CD4-positive, alpha-beta T cell treated with Interleukin-6 at 100 ng/mL for 8 hours (primary cell): ENCODE data around the gene CYBA.

Experiments used
- DNase-seq: peaks from one replicate; pipeline ENCODE4 v3.0.0-alpha.2; 2020; ENCODE audit warnings: mixed read lengths, low spot score

Gene CYBA

DNA sequence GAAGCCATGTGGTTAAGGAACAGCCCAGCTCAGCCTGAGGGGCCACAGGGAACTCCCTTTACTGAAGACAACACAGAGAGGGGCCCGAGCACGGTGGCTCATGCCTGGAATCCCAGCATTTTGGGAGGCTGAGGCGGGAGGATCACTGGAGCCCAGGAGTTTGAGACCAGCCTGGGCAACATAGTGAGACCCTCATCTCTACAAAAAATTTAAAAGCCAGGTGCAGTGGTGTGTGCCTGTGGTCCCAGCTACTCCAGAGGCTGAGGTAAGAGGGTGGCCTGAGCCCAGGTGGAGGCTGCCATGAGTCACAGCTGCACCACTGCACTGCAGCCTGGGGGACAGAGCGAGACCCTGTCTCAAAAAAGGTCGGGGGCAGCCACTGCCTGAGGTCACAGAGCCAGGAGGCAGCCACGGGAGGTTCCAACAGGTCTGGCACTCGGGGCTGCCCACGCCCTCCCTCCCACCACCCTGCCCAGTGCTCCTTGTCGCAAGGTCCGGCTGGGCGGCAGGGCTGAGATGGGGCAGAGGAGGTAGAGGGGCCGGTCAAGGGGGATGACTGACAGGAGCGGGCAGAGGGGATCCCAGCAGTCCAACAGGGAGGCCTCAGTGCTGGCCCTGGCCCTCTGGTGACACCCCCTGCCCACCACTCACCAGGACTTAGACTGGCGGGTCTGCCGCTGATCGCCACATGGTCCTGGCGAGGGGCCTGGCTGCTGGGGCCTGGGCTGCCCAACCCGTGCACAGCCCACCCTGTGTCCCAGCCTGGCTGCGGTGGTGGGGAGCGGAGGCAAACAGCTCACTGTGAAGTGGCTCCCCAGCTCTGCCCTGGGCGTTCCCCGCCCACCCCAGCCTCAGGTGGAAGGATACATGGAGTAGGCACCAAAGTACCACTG, 3.4 kb downstream of the CYBA start:
- DNase-seq, result no peak

DNA sequence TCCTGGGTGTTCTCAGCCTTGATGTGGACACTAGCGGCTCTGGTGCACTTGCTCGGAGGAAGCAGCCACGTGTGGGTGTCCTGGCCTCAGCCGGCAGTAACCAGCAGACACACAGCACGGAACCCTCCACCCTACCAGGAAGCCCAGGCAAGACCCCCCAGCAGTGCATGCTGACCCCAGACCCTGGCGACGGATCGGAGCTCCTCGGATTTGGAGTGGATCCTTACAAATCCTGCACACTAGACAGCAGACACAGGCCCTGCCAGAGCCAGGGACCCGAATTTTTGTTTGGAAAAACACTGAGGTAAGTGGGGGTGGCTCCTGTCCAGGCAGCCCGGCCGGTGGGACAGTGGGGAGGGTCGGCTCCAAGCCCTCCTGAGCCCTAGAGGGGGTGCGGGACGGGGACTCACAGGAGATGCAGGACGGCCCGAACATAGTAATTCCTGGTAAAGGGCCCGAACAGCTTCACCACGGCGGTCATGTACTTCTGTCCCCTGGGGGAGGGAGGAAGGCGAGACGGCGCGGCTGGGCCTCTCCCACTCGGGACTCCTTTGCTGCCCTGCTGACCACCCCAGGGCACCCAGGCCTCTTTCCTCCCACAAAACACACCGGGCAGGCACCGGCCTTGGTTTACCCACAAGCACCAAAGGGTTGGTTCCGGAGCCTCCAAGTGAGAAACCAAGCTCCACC, 4.4 kb downstream of the CYBA start:
- no peak for DNase-seq

DNA sequence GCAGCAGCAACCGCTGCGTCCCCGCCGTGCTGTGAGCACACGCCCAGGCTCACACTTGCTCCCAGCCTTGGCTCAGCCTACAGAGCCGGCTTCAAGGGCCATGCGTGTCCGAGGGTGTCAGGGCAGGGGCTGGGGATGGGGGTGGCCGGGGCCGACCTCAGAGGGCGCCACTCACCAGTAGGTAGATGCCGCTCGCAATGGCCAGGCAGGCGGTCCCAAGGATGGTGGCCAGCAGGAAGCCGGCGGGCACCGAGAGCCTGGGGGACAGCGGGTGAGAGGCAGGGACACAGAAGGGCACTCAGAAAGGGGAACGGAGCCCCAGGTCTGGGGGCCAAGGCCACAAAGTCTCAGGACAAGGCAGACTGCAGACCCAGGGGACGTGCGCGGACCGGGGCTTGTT, 4.9 kb downstream of the CYBA start:
- no peak for DNase-seq

DNA sequence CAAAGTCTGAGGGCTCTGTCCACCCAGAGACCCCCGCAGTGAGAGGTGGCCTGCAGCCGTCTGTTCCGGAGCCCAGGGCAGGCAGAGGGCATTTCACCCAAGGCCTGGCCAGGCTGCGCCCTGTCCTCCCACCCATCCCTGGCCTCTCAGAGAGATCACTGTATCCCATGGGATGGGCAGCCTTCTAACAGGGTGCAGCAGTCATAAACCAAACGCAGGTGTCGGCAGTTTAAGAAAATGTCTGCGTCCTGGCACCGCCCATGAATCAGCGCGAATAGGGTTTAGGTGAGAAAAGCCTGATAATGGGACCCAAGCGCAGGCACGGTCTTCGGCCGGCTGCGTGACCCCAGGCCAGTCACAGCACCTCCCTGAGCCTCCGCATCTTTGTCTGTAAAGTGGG, 5.4 kb downstream of the CYBA start:
- no peak for DNase-seq

DNA sequence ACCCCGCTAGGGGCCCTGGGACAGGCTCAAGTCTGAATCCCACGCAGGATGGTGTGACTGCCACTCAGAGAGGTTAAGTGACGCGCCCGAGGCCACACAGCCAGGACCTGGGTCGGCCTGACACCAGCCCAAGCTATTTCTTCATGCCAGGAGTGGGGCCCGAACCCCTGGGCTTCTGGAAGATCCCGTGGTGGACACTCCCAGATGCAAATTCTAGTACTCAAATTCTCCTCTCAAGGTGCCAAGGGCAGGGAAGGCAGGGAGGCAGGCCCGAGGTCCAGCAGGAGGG, 7.3 kb downstream of the CYBA start:
- no peak for DNase-seq

DNA sequence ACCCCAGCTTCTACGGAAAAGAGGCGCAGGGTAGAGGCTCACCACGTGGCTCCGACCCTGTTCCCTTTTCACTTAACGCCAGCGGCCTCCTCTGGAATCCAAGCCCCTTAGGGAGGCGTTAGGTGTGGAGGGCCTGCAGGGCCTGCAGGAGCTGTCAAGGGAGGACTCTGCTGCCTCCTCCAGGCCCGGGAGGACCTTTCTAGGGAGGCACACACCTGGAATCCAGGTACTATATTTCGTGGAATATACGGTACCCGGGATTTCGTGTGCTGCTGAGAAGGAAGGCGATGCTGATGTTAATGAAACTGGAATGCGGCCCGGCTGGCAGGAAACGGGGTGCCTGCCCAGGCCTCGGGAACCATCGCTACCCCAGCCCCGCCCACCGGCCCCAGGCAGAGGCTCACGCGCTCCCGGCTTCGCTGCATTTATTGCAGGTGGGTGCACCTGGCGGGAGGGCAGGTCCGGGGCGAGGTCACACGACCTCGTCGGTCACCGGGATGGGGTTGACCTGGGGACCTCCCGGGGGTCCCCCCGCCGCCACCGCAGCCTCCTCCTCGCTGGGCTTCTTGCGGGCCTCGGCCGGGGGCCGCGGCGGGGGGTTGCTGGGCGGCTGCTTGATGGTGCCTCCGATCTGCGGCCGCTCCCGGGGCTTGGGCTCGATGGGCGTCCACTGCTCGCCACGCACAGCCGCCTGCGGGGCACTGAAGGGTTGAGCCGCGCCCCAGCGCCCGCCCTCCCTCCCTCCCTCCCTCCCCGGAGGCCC, 7.8 kb downstream of the CYBA start:
- DNase-seq, result no peak

DNA sequence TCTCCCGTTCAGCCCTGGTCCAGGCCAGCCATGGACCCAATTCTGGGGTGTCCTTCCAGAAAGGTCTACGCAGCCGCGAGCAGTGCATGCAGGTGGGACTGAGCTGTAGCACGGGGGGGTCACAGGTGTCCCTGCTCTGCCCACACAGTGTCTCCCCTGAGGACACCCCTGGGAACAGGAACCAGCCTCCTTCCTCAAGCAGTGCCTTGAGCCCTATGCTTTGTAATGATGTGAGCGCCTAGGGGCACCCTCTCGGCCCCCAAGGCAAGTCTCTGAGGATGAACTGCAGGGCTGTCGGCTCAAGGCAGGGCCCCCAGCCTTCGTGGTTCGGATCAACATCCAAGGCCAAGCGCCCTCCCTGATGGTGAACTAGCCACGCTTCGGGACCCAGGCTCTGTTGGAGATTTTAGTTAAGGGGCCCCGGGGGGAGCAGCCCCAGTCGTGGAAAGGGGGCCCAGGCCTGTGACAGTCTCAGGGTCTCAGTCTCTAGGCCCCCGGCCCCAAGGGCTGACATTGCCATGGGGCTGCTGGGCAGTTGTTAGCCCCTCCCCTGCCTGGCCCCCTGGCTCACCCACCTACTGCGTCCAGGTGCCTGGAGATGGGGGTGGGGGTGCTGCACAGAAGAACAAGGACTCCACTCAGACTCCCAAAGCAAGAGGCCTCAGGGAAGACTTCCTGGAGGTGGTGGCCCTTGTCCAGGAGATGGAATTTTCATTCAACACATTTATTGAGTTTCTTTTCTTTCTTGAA, 10.2 kb downstream of the CYBA start:
- no peak for DNase-seq

DNA sequence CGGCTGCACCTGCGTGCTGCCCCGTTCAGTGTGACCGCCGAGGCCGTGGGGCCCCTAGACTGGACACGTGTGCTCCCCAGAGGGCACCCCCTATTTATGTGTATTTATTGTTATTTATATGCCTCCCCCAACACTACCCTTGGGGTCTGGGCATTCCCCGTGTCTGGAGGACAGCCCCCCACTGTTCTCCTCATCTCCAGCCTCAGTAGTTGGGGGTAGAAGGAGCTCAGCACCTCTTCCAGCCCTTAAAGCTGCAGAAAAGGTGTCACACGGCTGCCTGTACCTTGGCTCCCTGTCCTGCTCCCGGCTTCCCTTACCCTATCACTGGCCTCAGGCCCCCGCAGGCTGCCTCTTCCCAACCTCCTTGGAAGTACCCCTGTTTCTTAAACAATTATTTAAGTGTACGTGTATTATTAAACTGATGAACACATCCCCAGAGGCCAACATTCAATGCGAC, 10.8 kb downstream of the CYBA start:
- no peak for DNase-seq

DNA sequence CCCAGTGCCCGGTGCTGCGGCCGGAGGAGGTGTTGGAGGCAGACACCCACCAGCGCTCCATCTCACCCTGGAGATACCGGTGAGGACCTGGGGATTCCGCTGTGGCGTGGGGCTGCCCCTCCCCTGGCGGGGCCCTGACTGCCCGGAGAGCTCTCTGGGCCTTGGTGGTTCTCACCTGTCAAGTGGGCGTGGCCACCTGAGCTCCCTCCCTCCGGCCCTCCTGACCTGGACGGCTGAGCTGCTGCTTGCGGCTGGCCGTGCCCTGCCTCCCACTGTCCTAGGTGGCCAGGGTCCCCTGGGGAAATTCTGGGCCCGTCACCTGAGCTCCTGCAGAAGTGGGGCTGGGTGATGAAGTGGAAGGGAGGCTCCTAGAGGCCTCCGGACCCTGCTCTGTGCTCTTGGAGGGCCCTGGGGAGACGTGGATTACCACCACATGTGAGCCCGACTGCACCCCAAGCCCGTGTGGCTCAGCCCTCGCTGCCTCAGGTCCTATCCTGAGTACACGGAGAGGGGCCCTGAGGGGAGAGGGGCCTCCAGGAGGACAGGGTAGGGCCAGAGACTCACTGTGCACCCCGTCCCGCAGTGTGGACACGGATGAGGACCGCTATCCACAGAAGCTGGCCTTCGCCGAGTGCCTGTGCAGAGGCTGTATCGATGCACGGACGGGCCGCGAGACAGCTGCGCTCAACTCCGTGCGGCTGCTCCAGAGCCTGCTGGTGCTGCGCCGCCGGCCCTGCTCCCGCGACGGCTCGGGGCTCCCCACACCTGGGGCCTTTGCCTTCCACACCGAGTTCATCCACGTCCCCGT, 11.4 kb downstream of the CYBA start:
- no peak for DNase-seq

DNA sequence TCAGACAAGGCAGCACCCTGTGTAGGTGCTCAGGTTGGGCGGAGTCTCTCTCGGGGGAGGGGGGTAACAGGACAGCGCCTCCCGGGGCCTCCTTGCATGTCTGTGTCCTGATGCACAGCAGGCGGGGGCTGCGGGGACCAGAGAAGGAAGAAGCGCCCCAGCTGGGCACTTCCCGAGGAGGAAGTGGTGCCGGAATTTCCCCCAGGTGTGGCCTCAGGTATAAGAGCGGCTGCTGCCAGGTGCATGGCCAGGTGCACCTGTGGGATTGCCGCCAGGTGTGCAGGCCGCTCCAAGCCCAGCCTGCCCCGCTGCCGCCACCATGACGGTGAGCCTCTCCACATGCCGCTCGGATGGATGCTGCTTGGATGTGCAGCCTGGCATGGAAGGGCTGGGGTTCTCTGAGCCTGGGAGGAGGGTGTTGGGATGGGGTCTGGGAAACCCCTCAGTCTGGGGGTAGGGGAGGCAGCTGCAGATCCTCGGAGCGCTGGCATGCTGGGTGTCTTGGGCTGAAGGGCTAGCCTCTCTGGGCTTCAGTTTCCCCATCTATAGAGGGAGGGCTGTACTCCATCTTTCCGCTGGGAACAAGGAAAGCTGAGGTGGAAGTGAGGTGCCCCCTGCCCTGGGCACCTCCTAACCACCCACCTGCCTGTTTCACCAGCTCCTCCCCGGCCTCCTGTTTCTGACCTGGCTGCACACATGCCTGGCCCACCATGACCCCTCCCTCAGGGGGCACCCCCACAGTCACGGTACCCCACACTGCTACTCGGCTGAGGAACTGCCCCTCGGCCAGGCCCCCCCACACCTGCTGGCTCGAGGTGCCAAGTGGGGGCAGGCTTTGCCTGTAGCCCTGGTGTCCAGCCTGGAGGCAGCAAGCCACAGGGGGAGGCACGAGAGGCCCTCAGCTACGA, 12.3 kb downstream of the CYBA start, which contains the start of gene IL17C:
Gene IL17C, plus strand, starts transcription at position 250 of the 908 bp plus-strand sequence. Its CDS starts 70 bp downstream, at position 320.
- peak; percentile 24 for DNase-seq

DNA sequence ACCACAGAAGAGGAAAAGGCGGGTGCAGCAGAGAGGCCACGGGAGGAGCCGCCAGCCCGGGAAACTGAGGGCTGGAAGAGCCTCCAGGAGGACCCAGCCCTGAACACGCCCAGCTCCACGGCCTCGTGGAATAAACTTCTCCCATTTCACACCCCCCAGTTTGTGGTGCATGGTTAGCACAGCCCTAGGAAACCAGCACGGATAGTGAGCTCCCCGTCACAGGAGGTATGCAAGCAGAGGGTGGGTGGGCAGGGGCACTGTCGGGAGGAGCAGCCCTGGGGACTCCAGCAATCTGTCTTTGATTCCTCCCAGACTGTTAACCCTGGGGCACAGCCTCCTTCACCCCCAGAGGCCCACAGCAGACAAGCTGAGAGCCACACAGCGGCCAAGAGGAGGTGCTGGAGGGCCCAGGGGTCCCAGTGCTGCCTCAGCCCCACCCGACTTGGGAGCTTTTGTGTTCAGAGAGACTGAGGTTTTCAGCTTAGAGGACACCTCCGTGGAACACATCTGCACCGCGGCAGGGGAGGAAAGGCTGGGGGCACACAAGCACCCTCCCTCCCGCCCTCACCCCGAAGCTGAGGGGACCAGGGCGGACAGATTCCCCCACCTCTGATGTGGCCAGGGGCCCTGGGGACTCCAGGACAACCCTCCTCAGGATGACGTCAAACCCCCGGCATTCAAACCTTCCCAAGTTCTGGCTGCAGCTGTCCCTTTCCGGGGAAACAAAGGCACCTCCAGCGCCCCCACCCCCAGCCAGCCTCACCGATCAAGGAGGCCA, 14.2 kb downstream of the CYBA start:
- no peak for DNase-seq

DNA sequence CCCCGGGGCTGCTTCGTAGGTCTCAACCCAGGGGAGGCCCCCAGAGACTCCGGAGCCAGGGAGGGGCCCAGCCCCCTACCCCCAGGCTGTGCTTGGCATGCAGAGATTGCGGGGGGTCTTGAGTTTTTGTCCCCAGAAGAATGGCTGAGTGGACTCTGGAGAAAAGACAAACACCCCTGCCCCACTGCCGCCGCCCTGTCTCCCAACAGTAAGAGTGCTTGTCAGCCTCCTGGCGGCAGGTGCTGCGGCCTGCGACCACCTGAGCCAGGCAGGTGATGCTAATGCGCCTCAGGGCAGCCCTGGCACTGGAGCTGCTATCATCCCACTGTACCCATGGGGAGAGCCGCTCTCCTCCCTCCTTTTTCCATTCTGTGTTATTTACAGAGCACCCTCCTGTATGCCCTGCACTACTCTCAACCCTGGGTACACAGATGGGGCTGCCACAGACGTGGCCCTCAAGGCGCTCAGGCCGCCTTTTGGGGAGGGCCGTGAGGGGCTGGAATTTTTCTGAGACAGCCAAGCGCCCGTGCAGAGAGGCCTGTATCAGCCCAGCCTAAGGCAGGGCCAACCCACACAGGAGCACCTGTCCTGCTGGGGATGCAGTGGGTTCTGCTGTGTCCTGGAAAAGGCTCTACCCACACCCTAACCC, 15.1 kb downstream of the CYBA start:
- DNase-seq, result no peak

DNA sequence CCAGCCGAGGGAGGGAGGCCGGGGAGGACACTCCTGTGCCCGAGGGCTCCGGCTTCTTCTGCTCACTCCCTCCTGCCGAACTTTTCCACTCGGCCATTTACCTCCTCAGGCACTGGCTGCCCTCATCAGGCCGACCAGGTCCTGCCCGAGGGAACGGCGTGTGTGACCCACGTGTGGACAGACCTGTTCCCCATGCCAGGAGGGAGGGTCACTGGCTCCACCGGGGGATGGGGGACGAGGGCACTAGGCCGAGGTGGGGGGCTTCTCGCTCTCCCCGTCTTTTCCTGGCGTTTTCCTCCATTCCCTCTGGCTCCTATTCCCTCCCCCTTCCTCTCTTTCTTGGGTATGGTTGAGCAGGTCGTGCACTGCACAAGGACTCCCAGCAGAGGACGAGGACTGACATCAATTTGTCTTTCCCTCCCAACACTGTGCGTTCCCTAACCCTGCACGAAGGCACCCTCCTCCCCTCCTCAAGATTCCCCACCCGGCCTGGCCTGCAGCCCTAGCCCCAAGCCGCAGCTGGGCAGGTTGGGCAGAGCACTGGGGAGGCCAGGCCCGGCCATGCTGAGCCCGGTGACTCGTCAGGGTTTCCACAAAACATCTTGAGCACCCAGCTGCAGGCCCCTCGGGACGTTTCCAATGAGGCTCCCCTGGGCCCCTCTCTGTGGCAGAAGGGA, 15.7 kb downstream of the CYBA start:
- DNase-seq, result no peak

DNA sequence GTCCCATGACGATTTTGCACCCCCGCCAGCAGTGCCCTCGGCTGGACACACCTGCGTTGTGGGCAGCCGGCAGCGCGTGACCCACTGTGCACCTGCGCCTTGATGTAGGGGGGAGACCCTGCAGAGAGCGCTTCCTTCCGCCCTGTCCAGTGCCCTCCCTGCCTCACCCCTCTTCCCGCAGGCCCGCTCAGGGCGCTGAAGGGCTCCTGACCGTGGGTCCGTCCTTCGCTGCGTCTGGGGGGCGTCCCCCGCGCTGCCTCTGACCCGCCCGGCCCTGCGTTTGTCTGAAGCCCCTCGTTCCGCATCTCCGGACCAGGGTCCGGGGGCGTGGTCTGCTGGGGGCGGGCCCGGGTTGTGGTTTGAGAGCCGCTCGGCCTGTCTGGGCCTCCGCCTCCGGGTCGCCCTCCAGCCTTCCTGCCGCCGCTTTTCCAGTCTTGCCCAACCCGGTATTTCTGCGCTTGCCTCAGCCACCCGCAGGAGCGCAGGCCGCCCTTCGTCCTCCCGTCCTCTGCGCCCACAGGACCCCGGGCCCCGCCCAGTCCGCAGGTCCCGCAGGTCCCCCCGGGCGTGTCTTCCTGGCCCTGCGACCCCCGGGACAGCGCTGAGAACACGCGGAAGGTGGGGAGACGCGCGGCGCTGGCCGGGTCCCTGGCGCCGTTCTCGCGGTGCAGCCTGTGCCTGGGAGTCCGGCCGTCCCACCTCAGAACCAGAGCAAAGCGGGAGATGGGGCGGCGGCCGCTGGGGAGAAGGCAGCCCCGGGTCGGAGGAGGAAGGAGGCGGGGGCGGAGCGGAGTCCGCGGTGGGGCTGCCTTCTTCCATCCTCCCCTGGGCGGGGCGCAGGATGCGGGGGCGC, 16.5 kb downstream of the CYBA start:
- DNase-seq, result peak; percentile 47

DNA sequence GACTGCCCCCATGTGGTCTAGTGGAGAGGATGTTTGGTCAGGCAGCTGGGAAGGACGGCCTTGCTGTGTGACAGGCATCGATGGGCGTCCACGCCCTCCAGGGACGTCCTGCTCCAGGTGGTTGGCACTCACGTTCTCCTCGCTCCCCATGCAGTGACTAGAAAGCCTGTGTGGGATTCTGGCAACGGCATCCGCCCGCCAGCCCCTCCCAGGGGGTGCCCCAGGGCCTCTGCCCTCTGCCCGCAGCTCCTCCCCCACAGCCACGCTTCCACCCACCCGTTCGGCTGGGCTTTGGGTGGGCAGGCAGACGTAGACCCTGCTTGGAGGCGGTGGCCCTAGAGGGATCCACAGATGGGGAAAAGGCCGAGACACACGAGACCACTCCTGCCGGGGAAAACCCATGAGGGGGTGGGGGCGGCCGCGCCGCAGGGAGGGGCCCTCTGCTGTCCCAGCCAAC, 17.1 kb downstream of the CYBA start:
- DNase-seq, result peak; percentile 33

DNA sequence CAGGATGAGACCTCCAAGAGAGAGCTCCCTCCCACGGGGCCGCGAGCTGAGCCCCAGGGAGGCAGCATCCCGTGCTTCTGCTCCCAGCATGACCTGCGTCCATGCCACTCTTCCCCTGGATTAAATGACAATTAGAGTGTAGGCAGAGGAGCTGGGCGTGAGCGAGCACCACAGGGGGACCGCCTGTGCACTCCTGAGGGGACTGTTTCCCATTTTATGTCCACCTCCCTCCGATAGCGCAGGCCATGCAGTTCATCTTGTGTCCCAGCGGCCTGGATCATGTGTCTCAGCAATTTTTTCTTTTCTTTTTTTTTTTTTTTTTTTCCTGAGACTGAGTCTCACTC, 18.3 kb downstream of the CYBA start:
- DNase-seq, result no peak

DNA sequence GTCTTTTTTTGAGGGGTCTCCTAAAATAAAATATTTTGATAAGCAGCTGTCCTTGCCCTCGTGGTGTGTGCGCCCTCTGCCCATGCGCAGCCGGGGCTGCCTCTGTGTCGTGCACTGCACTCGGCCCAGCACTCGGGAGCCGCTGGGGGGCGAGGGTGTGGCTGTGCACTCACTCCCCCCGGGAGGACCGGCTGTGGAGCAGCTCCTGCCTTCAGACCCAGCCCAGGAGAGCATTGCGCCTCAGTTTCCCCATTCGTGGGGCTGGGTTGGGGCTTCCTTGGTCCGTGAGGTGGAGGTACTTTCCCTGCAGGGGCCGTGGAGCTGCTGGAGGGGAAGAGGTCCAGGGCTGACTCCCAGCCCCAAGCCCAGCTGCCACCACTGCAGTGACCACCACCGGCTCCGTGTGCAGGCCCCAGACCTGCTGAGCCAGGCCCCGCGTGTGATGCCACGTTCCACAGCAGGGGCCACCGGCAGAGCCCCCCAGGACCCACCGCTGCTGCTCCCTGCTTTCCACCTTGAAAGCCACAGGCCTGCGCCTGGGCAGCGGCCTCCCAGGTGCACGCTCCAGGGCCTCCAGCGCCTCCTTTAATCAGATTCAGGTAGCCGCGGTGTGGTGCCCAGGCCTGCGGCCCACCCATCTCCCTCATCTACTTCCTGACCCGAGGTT, 18.8 kb downstream of the CYBA start:
- no peak for DNase-seq
